Skeletal muscle satellite cell (primary cell): Measurements from ENCODE around the gene ANO1. TPM values are rescaled to one million over a fixed set of nuclear protein-coding genes. Genes with fewer than 3 reads are reported as not detected.

ENCODE experiments used
- H3K27me3 ChIP-seq: 2 replicates; pipeline ENCODE4 v1.7.0; 2013; ENCODE audit warnings: low read length; ENCODE audit not compliant: control insufficient read depth, insufficient read depth
- H3K36me3 ChIP-seq: 2 replicates; pipeline ENCODE4 v1.7.0; 2013; ENCODE audit warnings: mild to moderate bottlenecking, control low read depth, low read length; ENCODE audit not compliant: insufficient read depth
- H3K4me1 ChIP-seq: 2 replicates; pipeline ENCODE4 v1.7.0; 2013; ENCODE audit warnings: low read length; ENCODE audit not compliant: control insufficient read depth, insufficient read depth
- H3K4me2 ChIP-seq: 2 replicates; pipeline ENCODE4 v1.7.0; 2013; ENCODE audit warnings: mild to moderate bottlenecking, low read length
- H3K4me3 ChIP-seq: 2 replicates; pipeline ENCODE4 v1.7.0; 2013; ENCODE audit warnings: low read length
- H3K9ac ChIP-seq: 2 replicates; pipeline ENCODE4 v1.7.0; 2013; ENCODE audit warnings: mild to moderate bottlenecking, low read depth, low read length, moderate library complexity
- H3K9me3 ChIP-seq: replicated peaks from 2 replicates; pipeline ENCODE4 v1.7.0; 2013; ENCODE audit warnings: mild to moderate bottlenecking, control low read depth, low read length
- small RNA-seq: library from RNA; depleted of rRNA; stranded (forward); fragments of <200 nt; gene quantifications from one replicate; pipeline ENCODE3, GENCODE V24; 2012

Gene ANO1

GRCh38 chr11:70233511-70233934, 155.4 kb downstream of the ANO1 start:
- Histone ChIP-seq H3K4me3 (no peak overlapping the region), H3K4me2 (no peak overlapping the region), H3K27me3 (peaks cover 22% of the 10 kb centered on the region), H3K9me3 (no peaks in the 10 kb centered on the region), H3K4me1 (peaks cover 3% of the 10 kb centered on the region), H3K9ac (no peak overlapping the region), H3K36me3 (no peaks in the 10 kb centered on the region)

DNA sequence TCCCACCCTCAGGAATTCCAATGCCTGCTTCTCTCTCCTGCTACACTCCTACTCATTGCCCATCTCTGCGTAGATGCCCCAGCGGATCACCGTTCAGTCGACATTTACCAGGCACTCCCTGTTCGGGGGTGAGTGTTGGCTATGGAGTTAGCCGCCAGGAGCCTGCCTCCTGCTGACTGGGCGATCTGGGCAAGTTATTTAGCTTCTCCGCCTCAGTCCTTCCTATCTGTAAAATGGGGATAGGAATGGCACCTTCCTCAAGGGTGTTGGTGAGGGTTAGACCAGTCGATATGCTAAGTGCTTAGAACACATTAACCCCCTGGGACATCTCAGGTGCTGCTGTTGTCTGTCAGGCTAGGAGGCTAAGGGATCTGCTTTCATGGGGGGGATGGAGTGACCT, 155.8 kb downstream of the ANO1 start:
- Histone ChIP-seq H3K4me2 (no peak overlapping the region), H3K27me3 (peaks cover 22% of the 10 kb centered on the region), H3K9ac (no peak overlapping the region), H3K4me3 (no peak overlapping the region), H3K9me3 (no peaks in the 10 kb centered on the region), H3K4me1 (peaks cover 3% of the 10 kb centered on the region), H3K36me3 (no peaks in the 10 kb centered on the region)

Small RNA genes within 50 kb of the gene (small RNA-seq; reads per million reads assigned to genes)
- gene RNU6-1175P: not detected
